ENCODE results near the gene ARMC2. TPM values are rescaled to one million over a fixed set of nuclear protein-coding genes. Genes with fewer than 3 reads are reported as not detected.
"Not testable (repeated sequence)": the region's sequence is repeated elsewhere in the genome, so short reads cannot be mapped to it uniquely, and the experiment has no call there.

ARMC2 gene
- total RNA-seq, 1 donor from 2014 or later = 5.8 TPM

DNA sequence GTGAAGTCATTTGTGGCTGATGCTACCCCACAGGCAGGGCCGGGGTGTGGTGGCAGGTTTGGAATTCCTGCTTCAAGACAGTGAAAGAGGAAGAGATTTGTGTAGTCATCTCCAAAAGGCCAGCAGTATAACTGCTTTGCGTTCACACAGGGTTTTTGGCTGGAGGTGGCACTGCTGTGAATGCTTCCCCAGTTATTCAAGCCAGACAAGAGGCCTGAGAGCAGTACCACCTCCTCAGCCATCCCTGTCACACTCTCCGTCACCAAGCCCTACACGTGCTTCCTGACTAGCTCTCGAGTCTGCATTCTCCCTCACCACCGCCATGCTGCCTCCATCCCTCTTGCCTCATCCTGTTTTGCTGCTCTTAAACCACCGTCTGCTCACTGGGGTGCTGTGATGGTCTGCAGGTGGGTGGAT is 23.9 kb downstream of the ARMC2 start:
- no peak for DNase-seq (ENCODE audit: low spot score)

- no peak for DNase-seq (ENCODE audit: low spot score)
Observed at GRCh38 chr6:108872575-108872974, 24.4 kb downstream of the ARMC2 start.

DNA sequence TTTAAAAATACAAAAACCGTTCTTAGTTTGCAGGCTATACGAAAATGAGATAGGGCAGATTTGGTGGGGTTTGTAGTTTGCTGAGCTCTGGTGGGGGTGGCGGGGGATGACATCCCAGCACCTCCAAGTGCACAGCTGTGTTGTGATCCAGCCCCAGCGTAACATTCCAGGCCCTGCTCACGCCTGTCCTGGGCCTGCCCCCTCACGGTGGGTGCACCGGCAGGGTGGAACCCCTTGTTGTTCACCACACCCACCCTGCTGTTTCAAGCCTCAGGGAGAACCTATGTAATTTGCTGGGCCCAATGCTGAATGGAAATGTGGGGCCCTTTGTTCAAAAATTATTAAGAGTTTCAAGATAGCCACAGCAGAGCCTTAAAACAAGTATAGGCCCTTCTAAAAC is 25.0 kb downstream of the ARMC2 start:
- no peak for DNase-seq (ENCODE audit: low spot score)

GRCh38 chr6:108873971-108874370 is 25.7 kb downstream of the ARMC2 start:
- no peak for DNase-seq (ENCODE audit: low spot score)

DNA sequence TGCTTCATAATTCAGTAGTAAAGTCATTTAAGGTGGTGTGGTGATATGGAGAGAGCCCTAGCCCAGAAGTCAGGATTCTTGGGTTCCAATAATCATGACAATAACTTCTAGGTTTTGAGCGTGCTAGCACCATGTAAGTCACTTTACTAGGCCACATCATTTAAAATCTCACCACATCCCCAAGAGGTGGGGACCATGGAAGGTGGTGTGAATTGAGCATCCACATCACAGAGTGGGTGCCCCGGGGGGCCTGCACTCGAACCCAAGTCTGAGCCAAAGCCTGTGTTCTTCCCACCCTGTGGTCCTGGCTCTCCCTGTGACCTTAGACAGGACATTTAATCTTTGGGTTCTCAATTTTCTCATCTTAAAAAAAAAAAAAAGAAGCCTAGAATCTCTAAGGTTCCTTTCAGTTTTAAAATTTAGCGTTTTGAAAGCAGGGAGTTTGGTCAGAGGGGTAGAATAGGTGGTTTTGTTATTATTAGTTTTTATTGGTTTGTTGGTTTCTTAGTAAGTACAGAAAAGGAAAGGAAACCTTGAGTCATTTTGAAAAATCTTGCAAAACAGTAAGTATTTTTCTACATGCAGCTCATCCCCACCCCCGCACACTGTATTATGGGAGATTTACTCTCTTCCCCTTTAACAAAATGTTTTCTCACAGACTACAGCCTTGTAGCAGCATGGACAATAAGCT is 26.4 kb downstream of the ARMC2 start:
- DNase-seq (ENCODE audit: low spot score) = no peak

GRCh38 chr6:108875161-108875555 is 26.9 kb downstream of the ARMC2 start:
- DNase-seq (ENCODE audit: low spot score) = no peak

DNA sequence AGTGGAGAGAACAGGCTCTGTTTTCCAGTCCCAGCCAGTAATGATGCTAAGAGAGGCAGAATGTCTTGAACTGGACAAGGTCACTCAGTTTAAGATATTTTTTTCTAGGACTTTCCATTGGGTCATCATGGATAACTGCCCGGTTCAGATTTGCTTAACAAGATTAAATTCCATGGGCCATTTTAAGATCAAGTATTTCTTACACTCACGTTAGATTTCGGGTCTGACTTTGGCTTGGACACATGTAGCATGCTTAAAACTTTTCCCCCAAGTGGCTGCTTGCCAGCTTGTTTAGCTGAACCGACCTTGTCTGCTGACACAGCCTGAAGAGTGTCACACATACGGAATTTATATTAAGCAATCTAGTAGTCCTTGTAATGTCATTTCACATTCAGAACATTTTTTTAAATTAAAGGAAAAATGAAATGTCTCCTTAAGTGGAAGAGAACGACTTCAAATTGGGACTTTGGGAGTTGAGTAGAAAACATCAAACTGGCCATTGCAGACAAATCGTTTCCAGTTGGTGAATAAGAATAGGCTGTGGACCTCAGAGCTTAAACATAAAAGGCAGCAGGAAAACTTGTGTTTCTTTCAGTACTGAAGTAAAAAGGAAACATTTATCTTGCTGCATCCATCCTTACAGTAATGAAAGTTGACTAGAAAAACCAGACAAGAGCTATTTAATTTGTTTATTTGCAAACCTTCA is 29.0 kb downstream of the ARMC2 start:
- peak; percentile 39 for DNase-seq (ENCODE audit: low spot score)

DNA sequence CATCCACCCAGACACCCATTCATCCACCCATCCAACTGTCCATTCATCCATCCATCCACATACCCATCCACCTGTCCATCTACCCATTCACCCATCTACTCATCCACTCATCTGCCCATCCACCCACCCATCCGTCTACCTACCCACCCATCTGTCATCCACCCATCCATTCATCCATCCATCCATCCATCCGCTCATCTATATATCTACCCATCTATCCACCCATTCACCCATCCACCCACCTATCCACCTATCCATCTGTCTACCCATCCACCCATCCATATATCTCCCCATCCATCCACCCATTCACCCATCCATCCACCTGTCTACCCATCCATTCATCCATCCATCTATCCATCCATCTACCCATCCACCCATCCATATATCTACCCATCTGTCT is 30.7 kb downstream of the ARMC2 start:
- no peak for DNase-seq (ENCODE audit: low spot score)

DNA sequence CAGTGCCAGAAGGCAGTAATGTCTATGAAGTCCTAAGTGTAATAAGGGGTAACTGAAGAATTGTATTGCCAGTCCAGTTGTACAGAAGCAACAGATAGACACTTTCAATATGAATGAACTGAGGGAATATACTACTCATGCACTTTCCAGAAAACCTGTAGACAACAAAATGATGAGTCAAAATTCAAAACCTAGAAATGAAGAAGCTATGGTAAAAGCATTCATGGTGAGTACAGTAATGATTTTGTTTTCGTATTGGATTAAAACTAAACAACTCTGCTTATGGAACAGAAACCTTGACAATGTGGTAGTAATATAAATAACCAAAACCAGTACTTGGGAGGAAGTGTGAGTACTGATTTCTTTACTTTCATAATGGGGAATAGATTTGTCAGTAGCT is 35.0 kb downstream of the ARMC2 start:
- DNase-seq (ENCODE audit: low spot score) = no peak

GRCh38 chr6:108884211-108885059 is 36.2 kb downstream of the ARMC2 start:
- DNase-seq (ENCODE audit: low spot score) = no peak

- DNase-seq (ENCODE audit: low spot score) = no peak
Observed at GRCh38 chr6:108888052-108888451, 39.8 kb downstream of the ARMC2 start.

- DNase-seq (ENCODE audit: low spot score) = no peak
Observed at GRCh38 chr6:108888745-108889144, 40.5 kb downstream of the ARMC2 start.

DNA sequence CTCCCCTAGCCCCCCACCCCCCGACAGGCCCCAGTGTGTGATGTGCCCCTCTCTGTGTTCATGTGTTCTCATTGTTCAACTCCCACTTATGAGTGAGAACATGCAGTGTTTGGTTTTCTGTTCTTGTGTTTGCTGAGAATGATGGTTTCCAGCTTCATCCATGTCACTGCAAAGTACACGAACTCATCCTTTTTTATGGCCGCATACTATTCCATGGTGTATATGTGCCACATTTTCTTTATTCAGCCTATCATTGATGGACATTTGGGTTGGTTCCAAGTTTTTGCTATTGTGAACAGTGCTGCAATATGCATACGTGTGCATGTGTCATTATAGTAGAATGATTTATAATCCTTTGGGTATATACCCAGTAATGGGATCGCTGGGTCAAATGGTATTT is 42.7 kb downstream of the ARMC2 start:
- not testable (repeated sequence) for DNase-seq (ENCODE audit: low spot score)

- no peak for DNase-seq (ENCODE audit: low spot score)
Observed at GRCh38 chr6:108895571-108895970, 47.3 kb downstream of the ARMC2 start.

DNA sequence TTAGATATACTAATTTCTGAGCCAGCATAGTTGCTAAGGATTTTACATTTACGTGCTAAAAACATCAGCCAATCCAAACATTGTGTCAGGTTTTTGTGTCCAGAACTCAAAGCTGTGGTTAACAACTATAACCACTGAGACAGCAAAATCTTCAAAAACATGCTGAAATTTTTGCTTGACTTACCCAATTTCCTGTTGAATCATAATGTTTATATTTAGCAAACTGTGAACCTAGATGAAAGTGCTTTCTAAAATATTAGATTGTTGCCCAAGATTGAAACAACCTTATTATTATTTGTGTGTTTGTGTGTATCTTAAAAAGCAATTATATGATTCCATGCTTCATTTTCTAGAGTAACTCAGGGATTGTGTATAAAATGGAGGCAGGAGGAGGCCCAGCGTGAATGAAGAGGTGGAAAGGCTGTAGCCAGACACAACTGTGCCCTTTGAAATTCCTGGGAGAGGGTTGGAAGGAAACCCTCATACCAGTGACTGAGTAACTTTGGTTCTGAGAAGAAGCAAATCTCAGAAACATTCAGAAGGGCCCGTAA is 48.0 kb downstream of the ARMC2 start:
- no peak for DNase-seq (ENCODE audit: low spot score)

DNA sequence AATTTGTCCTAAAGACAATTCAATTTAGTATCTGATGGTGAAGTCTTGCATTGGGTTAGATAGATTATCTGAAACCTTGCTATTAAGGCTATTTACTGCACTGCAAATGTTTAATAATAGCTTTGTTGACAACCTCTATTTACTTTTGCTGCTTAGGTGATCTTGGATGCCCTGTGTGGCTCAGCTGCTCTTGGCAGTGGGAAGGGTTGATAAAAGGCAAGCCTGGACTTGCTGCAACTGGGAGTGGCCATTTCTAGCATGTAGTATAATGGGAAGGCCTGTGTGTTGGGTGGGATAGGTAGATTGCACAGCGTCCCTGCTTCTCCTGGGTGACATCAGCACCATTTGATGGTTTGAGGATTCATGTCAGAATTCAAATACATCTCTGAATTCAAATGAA is 49.1 kb downstream of the ARMC2 start:
- DNase-seq (ENCODE audit: low spot score) = no peak

DNA sequence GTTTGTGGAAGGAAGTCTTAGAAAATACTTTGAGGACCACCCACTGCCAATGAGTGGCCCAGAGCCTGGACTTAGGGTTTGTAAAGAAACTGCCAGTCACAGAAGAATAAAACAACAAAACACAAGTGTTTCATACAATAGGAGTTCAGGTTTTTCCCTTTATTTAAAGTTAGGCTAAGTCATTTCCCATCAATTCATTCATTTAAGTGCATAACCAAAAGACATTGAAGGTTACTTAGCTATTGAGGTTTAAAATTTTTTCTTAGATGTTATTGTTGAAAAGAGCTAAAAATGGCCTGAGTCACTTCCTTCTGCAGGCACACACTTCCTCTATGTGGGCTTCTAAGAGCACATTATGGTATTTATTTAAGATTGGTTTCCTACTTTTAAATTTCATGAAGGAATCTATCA is 54.2 kb downstream of the ARMC2 start:
- no peak for DNase-seq (ENCODE audit: low spot score)

DNA sequence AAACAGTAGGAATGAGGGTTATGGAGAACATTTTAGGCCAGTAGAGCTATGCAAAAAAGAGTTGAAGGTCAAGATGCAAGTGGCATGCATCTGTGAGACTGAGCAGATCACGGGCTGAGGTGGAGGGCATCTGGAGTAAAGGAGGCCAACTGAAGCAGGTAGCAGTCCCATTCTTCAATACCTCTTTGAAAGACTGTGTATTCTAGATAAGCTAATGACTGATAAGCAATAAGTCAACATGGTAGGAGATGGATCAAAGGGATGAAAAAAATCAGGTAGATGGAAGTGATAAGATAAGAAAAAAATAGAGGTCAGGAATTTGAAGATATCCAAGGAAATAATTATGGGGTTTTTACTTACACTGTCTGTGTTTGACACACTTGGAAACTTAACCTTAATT is 55.6 kb downstream of the ARMC2 start:
- no peak for DNase-seq (ENCODE audit: low spot score)

DNA sequence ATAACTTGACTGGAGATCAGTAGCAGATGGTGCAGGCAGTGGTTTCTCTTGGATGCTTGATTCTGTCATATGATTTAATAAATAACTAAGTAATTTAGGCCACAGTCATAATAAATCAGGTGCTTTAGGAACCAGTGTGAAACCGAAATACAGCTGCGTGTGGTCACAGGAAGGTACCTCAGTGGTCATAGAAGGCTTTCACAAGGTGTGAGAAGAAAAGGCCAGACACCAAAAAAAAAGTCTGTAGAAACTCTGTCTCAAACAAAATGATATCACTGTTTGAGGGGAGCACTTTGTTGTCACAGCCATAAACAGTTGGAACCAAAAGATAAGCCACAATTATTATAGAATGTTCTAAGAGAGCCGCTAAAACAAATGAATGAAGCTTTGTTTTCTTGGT is 56.5 kb downstream of the ARMC2 start:
- no peak for DNase-seq (ENCODE audit: low spot score)

GRCh38 chr6:108914235-108915022 is 66.2 kb downstream of the ARMC2 start:
- DNase-seq (ENCODE audit: low spot score) = peak; percentile 45

- DNase-seq (ENCODE audit: low spot score) = peak; percentile 18
Observed at GRCh38 chr6:108915258-108915657, 67.0 kb downstream of the ARMC2 start.
